Panc1 (cell line): ENCODE measurements around the gene PARD3.

Source experiments
- SIN3A ChIP-seq: IDR thresholded peaks from 2 replicates; pipeline ENCODE4 v1.6.1; 2012; ENCODE audit warnings: low read depth, mild to moderate bottlenecking, low read length, moderate library complexity, borderline replicate concordance; ENCODE audit not compliant: insufficient read depth
- TCF7L2 ChIP-seq: IDR thresholded peaks from 2 replicates; pipeline ENCODE4 v1.6.1; 2011; ENCODE audit warnings: mild to moderate bottlenecking, low read depth, low read length, inconsistent platforms
- TF ChIP-seq, protein P1 (sequence below): fragments of 450-650 bp; IDR thresholded peaks from 2 replicates; pipeline ENCODE4 v1.5.1; 2017; ENCODE audit warnings: mild to moderate bottlenecking

DNA sequence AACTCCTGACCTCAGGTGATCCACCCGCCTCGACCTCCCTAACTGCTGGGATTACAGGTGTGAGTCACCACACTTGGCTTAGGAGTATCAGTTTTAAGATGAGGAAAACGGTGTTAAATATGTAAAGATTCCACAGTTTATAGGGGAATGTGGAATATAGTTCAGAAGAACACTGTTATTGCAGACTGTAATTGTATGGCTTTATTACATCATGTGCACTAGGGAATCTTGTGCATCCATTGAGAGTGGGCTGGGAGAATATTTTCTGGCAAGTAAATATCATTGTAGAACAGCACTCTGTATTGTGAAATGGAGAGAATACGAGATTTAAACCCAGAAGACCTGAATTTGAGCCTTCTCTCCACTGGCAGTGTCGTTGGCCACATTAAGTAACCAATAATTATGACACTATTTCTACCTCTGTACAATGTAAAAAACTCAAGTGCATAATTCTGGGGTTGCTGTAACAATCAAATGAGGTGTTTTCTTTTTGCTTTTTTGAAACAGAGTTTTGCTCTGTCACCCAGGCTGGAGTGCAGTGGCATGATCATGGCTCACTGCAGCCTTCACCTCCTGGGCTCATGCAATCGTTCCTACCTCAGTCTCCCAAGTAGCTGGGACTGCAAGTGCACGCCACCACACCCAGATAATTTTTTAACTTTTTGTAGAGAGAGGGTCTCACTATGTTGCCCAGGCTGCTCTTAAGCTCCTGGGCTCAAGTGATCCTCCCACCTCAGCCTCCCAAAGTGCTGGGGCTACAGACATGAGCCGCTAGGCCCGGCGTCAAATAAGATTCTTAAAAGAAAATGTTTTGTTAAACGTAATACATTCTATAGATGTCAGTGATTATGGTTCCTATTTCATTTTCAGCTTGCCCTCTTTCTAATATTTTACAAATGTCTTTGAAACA is 12.0 kb upstream of the PARD3 start:
- TF ChIP-seq, protein P1, sequence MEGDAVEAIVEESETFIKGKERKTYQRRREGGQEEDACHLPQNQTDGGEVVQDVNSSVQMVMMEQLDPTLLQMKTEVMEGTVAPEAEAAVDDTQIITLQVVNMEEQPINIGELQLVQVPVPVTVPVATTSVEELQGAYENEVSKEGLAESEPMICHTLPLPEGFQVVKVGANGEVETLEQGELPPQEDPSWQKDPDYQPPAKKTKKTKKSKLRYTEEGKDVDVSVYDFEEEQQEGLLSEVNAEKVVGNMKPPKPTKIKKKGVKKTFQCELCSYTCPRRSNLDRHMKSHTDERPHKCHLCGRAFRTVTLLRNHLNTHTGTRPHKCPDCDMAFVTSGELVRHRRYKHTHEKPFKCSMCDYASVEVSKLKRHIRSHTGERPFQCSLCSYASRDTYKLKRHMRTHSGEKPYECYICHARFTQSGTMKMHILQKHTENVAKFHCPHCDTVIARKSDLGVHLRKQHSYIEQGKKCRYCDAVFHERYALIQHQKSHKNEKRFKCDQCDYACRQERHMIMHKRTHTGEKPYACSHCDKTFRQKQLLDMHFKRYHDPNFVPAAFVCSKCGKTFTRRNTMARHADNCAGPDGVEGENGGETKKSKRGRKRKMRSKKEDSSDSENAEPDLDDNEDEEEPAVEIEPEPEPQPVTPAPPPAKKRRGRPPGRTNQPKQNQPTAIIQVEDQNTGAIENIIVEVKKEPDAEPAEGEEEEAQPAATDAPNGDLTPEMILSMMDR, result no peak
- TF ChIP-seq TCF7L2 (no peak), SIN3A (no peak)
